Measurements from ENCODE around the gene RPP14.

RPP14 gene

DNA sequence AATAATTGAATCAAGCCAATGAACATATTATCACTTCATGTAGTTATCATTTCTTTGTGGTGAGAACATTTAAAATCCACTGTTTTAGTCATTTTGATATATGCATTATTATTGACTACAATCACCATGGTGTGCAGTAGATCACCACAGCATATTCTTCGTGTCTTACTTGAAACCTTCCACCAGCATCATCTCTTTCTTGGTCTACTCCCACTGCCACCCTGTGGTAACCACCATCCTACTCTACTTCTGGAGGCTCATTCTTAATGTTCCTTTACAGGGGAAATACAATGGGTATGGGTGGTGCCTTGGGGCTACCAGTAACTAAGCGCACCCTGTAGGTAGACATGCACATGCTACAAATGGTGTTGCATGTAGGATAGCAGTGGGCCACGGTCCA lies 52.0 kb downstream of the RPP14 start:
- Histone ChIP-seq H3K9me2 (replicated peaks; ENCODE audit: control insufficient read depth, low read length) (no peaks in the 10 kb centered on the region), H3K4me2 (ENCODE audit: low read length) (peak overlapping the region; percentile 3), H4K20me1 (ENCODE audit: control insufficient read depth, insufficient read depth, low read depth, low read length) (peaks cover 9% of the 10 kb centered on the region; the same call in 1 of the 2 replicates), H3K79me2 (ENCODE audit: control insufficient read depth, low read length) (peaks cover 100% of the 10 kb centered on the region), H3K36me3 (ENCODE audit: control insufficient read depth, low read length) (peaks cover 85% of the 10 kb centered on the region), H3K4me1 (ENCODE audit: control insufficient read depth, low read length) (peaks cover 95% of the 10 kb centered on the region), H3F3A (ENCODE audit: control insufficient read depth, insufficient read depth) (peaks cover 10% of the 10 kb centered on the region), H3K9me3 (ENCODE audit: control insufficient read depth, insufficient read depth, low read length) (no peaks in the 10 kb centered on the region), H3K27ac (ENCODE audit: low read depth, low read length) (peak overlapping the region; percentile 99; the same call in 1 of the 2 replicates), H3K4me3 (ENCODE audit: low read length) (no peak overlapping the region), H3K27me3 (ENCODE audit: control insufficient read depth, low read length) (no peaks in the 10 kb centered on the region)
- no peak for TF ChIP-seq EZH2phosphoT487 (IDR thresholded peaks at IDR 0.05; ENCODE audit: borderline replicate concordance, low read length)
- TF ChIP-seq, protein P1, sequence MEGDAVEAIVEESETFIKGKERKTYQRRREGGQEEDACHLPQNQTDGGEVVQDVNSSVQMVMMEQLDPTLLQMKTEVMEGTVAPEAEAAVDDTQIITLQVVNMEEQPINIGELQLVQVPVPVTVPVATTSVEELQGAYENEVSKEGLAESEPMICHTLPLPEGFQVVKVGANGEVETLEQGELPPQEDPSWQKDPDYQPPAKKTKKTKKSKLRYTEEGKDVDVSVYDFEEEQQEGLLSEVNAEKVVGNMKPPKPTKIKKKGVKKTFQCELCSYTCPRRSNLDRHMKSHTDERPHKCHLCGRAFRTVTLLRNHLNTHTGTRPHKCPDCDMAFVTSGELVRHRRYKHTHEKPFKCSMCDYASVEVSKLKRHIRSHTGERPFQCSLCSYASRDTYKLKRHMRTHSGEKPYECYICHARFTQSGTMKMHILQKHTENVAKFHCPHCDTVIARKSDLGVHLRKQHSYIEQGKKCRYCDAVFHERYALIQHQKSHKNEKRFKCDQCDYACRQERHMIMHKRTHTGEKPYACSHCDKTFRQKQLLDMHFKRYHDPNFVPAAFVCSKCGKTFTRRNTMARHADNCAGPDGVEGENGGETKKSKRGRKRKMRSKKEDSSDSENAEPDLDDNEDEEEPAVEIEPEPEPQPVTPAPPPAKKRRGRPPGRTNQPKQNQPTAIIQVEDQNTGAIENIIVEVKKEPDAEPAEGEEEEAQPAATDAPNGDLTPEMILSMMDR (IDR thresholded peaks at IDR 0.05; ENCODE audit: low read depth, low read length, poor library complexity, severe bottlenecking), result peak; percentile 38

GRCh38 chr3:58358808-58359207 lies 52.8 kb downstream of the RPP14 start:
- Histone ChIP-seq H3K27ac (ENCODE audit: low read depth, low read length) (no peak overlapping the region), H3K9me3 (ENCODE audit: control insufficient read depth, insufficient read depth, low read length) (no peaks in the 10 kb centered on the region), H3K79me2 (ENCODE audit: control insufficient read depth, low read length) (peaks cover 100% of the 10 kb centered on the region), H3K4me1 (ENCODE audit: control insufficient read depth, low read length) (peaks cover 95% of the 10 kb centered on the region), H3K36me3 (ENCODE audit: control insufficient read depth, low read length) (peaks cover 85% of the 10 kb centered on the region), H3K27me3 (ENCODE audit: control insufficient read depth, low read length) (no peaks in the 10 kb centered on the region), H3K4me2 (ENCODE audit: low read length) (peak overlapping the region; percentile 3; the same call in 1 of the 2 replicates), H3F3A (ENCODE audit: control insufficient read depth, insufficient read depth) (peaks cover 7% of the 10 kb centered on the region; the same call in 1 of the 2 replicates), H4K20me1 (ENCODE audit: control insufficient read depth, insufficient read depth, low read depth, low read length) (peaks cover 10% of the 10 kb centered on the region; the same call in 1 of the 2 replicates), H3K9me2 (replicated peaks; ENCODE audit: control insufficient read depth, low read length) (no peaks in the 10 kb centered on the region), H3K4me3 (ENCODE audit: low read length) (no peak overlapping the region)
- TF ChIP-seq, protein P1 (IDR thresholded peaks at IDR 0.05; ENCODE audit: low read depth, low read length, poor library complexity, severe bottlenecking), result no peak
- no peak for TF ChIP-seq EZH2phosphoT487 (IDR thresholded peaks at IDR 0.05; ENCODE audit: borderline replicate concordance, low read length)

- Histone ChIP-seq H3K4me1 (ENCODE audit: control insufficient read depth, low read length) (peaks cover 93% of the 10 kb centered on the region), H3K9me3 (ENCODE audit: control insufficient read depth, insufficient read depth, low read length) (no peaks in the 10 kb centered on the region), H3F3A (ENCODE audit: control insufficient read depth, insufficient read depth) (peaks cover 7% of the 10 kb centered on the region; the same call in 1 of the 2 replicates), H3K4me2 (ENCODE audit: low read length) (peak overlapping the region; percentile 6; the same call in 1 of the 2 replicates), H3K4me3 (ENCODE audit: low read length) (no peak overlapping the region), H3K36me3 (ENCODE audit: control insufficient read depth, low read length) (peaks cover 81% of the 10 kb centered on the region), H3K9me2 (replicated peaks; ENCODE audit: control insufficient read depth, low read length) (no peaks in the 10 kb centered on the region), H4K20me1 (ENCODE audit: control insufficient read depth, insufficient read depth, low read depth, low read length) (peaks cover 13% of the 10 kb centered on the region; the same call in 1 of the 2 replicates), H3K27me3 (ENCODE audit: control insufficient read depth, low read length) (no peaks in the 10 kb centered on the region), H3K79me2 (ENCODE audit: control insufficient read depth, low read length) (peaks cover 100% of the 10 kb centered on the region), H3K27ac (ENCODE audit: low read depth, low read length) (no peak overlapping the region)
- TF ChIP-seq, protein P1 (IDR thresholded peaks at IDR 0.05; ENCODE audit: low read depth, low read length, poor library complexity, severe bottlenecking), result no peak
- no peak for TF ChIP-seq EZH2phosphoT487 (IDR thresholded peaks at IDR 0.05; ENCODE audit: borderline replicate concordance, low read length)
Measured at GRCh38 chr3:58359621-58360020, 53.6 kb downstream of the RPP14 start.

All from DOHH2 (cell line).